Islet precursor cell (in vitro differentiated cells): ENCODE measurements around the gene EHHADH.
A peak's percentile ranks its signal among the peaks of the same experiment; 100 is the strongest.

Source experiments
- DNase-seq: peaks from one replicate; pipeline ENCODE4 v3.0.0-alpha.2; 2018

Gene EHHADH

DNA sequence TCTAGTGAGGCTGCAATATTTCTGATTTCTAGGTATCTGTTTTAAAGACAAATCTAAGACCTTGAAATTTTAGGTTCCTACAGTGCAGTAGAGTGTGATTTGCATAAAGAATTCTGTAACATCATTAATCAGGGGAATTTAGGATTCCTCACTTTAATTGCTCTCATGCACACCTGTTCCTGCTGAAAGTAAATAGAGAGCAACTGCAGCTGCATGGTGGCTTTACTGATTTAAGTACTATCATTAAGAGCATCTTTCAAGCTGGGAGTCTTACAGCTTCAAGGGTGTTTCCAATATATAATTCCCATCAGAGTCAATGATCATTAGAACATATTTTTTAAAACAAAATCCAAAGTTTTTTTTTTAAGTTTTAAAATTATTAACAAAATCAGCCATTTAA lies 65.0 kb downstream of the EHHADH start:
- no peak for DNase-seq

DNA sequence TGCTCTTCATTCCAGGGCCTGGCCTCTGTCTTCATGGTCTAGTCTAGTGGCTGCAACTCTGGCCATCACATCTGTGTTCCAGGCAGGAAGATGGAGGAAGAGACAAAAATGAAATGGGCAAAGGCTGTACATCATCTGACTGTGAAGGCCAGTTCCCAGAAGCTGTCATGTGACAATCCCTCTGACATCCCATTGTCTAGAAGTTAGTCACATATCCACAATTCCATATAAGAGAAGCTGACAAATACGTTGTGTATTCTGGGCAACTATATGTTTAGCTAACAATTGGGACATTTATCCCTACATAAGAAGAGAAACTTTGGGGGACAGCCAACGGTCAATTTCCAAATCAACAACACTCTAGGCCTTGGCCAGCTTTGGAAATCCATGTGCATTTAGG lies 66.5 kb downstream of the EHHADH start:
- no peak for DNase-seq

DNA sequence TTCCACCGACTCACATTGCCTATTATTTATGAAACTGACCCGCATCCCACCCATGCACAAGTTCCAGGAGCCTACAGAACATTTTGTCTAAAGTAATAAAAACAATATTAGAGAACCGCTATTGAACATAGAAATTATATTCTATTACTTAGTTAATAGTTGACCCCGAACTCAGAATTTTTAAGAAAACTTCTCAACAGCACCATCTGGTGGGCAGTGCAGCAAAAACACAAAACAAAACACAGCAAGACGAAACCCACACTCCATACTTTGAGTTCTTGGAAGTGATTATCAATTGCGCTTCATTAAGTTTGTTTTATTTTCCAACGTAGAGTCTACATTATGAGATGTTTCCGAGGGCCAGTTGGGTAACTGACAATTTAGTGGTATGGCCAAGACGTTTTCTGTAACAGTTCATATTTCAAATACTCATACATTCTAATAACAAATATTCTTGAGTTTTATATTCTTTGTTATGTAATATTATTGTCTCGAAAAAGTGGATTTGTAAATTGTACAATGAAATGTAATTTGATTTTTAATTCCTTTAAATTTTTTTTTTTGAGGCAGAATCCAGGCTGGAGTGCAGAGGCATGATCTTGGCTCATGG lies 77.0 kb downstream of the EHHADH start:
- no peak for DNase-seq

DNA sequence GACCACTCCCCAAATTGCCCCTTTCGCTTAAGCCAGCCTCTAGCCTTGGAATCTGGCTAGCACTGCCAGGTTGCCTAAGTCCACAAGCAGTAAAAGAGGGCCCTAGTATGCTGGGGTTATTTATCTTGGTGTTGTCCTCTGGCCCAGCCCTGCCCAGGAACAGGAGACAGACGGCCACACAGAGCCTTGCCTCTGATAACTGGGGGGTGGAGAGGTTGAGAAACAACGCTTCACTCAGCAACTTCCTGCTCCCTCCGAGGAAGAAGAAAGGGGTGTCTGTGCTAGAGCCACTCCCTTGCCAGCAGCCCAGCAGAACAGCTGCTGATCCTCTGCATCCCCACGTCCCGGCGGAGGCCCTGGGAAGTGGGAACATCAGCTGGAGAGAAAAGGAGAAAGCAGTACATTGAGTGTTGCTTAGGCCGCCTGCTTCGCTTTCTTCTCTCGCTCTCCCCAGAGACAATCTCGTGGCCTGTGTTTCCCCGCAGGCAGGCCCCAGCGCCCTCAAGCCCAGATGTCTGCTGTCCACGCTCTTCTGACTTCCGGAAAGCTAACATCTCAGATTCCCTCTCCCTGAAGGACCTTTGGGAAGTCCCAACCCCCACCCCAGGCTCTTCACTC lies 78.4 kb downstream of the EHHADH start:
- DNase-seq, result peak; percentile 79

DNA sequence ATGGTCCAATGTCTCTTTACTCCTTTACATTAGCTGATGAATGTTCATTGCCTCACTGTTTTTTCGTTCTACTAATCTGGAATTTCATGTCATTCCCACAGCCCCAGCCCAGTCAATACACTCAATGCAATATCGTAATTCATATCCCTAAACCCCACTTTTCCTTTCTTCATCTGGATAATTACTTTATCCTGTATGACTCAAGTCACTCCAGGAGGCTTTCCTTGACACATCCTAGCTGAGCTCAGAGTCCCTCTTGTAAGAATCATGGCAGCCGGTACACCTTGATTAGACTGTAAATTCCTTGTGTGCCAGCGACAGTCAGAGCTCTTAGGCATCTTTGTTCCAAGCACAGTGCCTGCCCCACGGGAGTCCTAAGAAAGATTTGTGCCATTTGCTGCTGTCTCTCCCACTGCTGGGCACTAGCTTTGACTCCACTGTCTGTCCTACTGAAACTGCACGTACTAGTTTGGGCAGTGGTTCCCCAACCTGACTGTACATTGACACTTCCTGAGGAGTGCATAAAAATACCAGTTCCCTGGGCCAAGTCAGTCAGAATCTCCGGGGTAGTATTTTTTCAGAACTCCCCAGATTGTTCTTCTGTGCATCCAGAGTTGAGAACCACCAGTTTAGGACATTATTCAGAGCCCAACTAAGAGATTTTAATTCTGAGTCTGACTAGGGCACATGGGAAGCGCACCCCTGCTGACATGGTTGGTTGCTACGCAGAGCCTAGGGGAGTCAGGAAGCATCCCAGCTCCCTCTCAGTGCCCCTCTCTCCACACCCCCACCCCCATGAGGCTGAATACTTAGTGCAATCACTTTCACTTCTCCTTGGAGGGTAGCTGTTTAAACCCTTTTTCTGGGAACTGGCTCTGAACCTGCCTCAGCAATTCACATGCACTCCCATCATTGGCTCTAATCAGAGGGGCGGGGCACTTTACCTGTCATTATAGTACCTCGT lies 81.5 kb downstream of the EHHADH start:
- DNase-seq, result no peak

DNA sequence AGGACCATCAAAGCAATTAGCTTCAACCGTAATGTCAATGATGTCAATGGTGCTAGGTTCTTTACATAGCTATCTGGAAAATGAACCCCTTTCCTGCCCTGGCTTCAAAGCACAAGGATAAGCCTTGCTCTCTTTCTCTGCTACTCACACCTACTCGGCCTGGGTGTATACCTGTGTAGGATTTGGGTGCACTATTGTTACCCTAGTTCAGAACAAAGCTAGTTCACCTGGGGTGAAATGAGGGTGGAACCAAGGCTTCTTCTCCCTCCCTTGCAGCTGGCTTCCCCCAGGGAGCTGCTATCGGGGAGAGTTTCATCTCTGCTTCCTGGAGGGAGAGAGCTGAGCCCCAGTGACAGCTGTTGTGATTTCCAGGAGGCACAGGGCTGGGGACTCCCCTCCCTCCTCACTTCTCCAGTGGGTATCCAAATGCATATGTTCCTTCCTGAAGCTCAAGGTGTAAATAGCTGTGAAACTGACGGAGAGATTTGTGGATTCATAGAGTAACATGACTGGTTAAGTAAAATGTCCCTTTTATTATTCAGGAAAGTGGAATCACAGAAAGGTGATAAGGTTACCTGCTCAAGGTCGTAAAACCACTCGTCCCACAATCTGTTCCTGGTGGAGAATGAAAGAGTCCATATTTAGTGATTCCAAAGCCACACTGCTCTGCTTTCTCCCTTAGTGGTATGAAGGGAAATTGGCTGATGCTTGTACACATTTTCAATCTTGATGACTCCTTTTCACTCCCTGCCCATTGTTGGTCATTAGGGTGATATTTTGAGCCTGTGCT lies 89.2 kb downstream of the EHHADH start:
- no peak for DNase-seq

DNA sequence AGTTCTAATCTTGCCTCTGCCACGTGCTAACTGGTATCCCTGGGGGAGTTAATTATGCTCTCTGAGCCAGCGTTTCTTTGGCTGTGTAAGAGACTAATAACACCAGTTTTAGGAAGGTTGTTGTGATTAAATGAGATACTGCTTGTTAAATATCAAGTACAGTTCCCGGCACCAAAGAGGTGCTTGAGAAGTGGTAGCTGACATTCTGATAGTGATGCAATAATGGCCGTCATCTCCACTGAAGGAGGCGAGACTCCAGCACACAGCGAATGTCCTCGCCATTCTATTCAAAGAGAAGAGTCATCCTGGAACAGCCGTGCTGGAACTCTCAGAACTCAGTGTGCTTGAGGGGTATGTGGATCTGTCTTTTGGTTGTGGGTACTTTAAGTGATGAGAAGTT lies 91.2 kb downstream of the EHHADH start:
- no peak for DNase-seq

DNA sequence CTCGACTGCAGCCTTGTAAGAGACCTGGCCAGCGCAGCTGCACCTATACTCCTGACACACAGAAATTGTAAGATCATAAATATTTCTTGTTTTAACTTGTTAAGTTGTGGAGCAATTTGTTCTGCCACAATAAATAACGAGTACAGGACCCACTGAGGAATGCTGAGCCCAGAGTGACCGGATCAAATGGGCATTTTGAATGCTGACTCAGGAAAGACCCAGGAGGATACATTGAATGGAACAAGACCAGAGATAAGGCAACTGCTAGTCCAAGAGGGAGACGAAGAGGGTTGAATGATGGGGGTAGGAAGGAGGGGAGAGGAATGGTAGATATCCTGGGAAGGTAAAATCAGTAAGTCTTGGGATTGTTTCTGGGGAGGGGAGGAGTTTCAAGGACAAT lies 92.1 kb downstream of the EHHADH start:
- DNase-seq, result no peak

DNA sequence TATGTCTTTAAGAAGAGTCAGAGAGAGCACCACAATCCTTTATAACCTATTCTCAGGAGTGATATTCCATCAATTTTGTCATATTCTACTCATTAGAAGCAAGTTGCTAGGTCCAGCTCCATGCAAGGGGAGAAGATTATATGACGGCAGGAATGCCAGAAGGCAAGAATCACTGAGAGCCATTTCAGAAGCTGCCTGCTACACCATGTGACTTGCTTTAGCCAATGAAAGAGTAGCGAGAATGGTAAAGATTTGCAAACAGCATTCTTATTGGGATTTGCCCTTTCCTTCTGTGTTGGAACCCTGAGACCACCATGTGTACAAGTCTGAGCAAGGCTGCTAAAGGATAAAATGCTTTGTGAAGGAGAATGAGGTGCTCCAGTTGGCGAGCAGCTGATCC lies 96.5 kb downstream of the EHHADH start:
- no peak for DNase-seq

DNA sequence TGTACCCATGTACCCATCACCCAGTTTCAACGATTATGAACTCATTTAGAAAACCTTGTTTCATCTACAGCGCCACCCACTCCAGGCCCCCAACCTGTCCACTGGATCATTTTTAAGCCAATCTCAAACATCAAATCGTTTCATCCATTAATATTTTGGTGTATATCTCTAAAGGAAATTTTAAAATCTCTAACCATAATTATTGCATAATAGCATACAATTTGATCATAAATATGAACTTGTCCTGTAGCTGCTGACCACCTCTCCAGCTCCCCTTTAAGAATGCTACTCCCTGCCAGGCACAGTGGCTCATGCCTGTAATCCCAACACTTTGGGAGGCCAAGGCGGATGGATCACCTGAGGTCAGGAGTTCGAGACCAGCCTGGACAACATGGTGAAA lies 98.2 kb downstream of the EHHADH start:
- DNase-seq, result no peak

DNA sequence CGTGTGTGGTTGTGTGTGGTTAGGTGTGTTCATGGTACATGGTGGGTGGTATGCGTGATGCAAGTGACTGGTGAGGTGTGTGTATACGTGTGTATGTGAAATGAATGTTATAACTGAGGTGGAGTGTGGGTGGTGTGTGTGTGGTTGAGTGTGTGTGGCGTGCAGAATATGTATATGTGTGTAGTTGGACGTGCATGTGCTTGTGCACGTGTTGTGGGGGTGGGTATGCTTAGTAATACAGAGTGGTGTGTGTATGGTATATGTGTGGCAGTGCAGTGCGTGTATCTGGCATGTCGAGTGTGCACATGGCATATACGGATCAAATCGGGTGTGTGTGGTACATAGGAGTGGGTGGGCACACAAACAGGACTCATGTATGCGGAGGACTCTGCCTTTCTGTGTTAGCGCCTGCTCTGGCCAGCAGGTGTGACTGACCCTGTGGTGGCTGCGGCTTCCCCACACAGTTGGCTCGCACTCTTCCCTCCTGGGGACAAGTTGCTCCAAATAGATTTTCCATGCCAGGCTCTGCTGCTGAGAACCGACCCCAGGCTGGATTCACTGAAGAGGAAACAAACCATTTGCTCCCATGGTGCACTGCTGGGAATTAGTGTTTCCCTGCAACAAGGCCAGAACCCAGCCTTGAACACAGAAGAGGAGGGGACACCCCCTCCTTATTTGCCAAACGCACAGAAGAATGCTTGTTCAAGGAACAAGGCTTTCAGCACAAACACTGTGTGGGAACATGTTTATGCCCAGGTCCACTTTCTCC lies 99.8 kb downstream of the EHHADH start:
- no peak for DNase-seq

DNA sequence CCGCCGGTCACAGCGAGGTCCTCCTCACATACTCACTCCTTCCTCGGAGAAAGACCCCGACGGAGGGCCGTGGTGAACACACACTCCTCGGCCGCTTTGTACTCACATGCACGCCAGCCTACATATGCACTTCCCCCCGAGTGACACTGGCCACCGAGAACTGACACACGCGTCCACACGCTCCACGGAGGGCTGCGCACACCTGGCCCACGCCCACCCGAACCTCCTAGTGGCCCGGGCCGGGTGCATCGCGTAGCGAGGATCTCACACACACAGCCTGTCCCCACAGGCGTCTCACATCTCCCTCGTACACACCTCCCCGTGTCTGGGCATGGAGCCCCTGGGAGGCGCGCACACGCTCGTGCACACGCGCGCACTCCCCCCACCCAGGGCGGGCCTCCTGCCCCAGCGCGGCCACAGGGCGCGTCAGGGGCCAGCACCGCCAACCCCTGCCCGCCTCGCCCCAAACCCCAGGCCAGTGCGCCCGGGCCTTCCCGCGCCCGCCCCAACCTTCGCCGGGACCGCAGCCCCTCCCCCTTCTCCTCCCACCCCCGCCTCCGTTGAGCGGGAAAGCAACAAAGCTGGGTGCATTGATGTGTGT lies 100.6 kb downstream of the EHHADH start:
- no peak for DNase-seq

DNA sequence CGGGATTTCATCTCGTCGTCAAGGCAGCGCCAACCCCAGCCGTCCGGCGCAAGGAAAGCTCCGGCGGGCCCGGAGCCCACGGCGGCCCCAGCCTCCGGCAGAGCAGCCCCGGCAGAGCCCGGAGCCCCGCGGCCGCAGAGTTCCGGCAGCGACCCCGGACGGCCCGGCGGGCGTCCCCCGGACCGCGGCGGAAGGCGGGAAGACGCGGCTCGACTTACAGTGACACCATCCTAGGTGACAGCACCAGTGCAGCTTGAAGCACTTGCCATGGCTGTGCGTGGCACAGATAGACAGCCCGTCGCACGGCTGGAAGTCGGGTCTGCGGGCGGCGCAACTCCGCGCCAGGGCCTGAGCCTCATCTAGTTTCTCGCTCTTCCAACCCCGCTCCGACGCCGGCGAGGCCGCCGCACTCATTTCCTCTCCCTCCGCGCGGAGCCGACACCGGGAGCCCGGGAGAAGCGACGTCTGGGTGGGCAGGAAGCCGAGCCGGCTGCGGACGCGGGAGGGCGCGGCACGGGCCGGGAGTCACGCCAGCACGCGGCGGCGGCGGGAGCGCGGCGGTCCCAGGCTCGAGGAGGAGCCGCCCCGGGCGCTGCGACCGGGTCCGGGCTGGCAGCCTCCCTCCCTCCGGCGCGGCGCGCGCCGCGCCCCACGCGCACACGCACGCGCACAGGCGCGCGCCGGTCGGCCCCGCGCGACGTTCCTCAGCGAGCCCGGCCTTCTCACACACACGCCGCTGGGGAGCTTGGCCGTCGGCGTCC lies 101.3 kb downstream of the EHHADH start, which contains the start of gene C3orf70:
TSS of gene C3orf70 (minus strand) at position 651 of the 761 bp plus-strand sequence. CDS start at position 414, 237 bp downstream.
- DNase-seq, result peak; percentile 71

DNA sequence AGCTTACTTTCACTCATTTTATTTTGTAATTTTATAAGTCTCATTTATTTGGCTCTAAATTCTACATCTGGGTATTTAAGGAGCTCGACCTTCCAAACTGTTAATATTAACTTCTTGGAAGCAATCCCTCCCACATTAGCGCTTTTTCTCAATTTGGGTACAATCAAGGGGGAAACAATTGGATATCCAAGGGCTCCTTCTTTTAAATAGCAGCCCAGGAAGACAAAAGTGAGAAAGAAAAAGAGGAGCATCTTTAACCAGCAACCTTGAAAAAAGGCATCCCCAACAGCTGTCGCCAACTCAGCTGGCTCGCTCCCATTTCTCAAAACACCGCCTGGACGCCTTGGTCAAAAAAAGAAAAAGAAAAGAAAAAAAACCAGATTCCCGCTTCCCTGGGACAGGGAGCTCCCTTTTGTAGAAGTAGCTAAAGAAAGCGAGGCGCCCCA lies 101.9 kb downstream of the EHHADH start:
- DNase-seq, result no peak

DNA sequence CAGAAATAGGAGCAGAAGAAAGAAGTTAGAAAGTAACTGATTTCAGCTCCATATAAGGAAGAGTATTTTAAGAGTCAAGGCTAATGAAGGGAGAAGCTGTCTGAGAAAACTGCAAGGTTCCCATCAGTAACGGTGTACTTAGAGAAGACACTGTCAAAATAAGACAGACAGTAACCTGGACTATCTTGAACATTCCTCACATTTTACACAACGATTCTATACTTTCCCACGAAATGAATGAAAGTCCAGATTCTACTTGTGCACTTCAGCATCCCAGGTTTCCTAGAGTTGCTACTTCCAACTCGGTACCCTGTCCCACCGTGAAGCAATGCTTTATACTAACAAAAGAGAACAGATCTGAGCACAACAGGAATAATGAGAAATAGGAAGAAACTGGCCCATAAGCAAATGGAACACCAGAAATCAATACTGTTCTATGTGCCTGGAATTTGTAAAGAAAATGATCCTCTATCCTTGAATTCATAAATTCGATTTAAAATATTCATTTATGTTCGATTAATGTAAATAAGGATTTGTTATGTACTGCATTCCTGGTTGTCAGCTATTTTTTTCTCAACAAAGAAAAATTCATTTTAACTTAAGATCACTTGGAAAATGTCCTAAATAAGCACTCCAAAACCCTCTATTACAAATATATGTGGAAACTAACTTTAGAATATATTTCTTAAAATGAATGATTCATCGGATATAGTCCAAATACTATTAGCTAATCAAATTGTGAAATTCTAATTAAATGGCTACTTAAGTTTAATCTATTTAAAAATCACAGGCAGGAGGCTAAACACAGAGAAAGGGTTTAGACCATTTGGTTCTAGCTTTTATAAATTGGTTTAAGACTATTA lies 102.5 kb downstream of the EHHADH start:
- no peak for DNase-seq

DNA sequence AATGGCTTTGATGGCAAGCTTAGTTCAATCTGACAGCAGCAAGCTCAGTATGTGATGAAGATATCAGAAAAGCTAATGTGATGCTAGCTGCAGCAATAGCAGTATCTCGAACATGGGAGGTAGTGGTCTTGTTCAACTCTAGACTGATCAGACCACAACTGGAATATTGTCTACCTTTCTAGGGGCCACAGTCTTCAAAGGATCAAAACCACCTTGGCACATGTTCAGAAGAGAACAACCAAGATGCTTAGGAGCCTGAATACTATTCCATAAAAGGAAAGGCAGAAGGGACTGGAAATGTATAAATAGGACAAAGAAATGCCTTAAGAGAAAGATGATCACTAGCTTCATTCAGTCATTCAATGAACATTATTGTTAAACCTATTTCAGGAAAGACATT lies 103.3 kb downstream of the EHHADH start:
- DNase-seq, result no peak

DNA sequence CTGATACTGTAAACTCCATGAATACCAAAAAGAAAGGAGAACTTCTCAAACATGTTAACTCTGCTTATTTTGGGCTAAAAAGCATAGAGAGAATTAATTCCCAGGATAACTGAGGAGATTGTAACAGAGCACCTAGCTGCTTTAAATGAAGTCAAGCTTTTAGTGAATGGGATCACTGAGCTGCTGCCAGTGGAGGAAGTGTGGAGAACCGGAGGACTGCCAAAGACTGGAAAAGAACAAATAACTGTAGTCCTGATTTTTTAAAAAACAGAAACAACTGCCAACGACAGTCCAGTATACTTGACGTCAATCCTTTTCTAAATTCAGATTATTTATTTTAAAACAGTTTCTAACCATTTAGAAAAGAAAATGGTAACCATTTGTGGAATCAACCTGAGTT lies 104.3 kb downstream of the EHHADH start:
- no peak for DNase-seq

DNA sequence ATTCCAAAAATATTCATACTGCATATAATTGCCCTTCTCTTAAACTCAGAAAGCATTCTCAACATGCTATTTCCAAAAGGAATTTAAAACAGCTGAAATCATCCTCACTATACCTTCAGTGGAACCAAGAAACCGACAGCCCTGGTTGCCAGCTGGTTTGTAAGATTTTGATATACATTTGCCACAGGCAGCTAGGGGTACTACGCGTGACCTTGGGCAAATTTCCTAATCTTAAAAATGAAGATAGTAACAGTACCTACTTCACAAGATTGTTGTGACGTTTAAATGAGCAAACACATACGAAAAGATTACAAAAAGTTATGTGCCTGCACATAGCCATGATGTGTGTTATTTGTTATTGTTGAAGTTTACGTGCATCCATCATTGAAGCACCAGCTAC lies 108.3 kb downstream of the EHHADH start:
- DNase-seq, result no peak

DNA sequence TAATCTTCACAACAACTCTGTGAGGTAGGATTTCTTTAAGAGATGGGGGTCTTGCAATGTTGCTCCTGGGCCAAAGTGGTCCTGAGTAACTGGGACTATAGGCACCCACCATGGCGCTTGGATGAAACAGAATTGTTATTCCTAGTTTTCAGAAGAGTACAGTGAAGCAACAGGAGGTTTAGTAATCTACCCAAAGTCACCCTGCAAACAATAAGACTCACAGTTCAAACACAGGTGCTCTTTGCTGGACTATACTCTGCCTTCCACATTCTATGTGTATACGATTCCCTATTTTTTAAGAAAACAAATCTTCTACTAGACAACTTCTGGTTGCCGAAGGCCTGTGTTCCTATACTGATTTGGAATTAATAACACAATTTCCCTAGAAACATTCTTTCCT lies 109.1 kb downstream of the EHHADH start:
- DNase-seq, result no peak
